H1 (cell line): Measurements from ENCODE around the gene BRINP3. TPM values are rescaled to one million over a fixed set of nuclear protein-coding genes. Genes with fewer than 3 reads are reported as not detected.
"Not testable (repeated sequence)": the region's sequence is repeated elsewhere in the genome, so short reads cannot be mapped to it uniquely, and the experiment has no call there.

ENCODE experiments used
- CTCF ChIA-PET: fragments of 300-600 bp; sonication (Branson Sonifier 250); formaldehyde crosslinking; loops from one replicate; lab custom pipeline; 2021; ENCODE audit not compliant: partially characterized antibody; lab: Charles Lee
- POLR2A ChIA-PET: fragments of 300-600 bp; sonication (Branson Sonifier 250); formaldehyde crosslinking; loops from one replicate; lab custom pipeline; 2021; ENCODE audit warnings: inconsistent platforms; ENCODE audit not compliant: partially characterized antibody; lab: Charles Lee
- DNase-seq, 2 experiments: peaks; one replicate each; pipeline versions ENCODE4 v3.0.0 to v3.0.0-alpha.2; 2010 to 2022; ENCODE audit warnings: low spot score in 2 of 2, low read depth in 1 of 2, mixed read lengths in 1 of 2
- FAIRE-seq: peaks from 2 replicates; lab custom pipeline; 2011; peaks lifted over from hg19 to GRCh38; lab: Jason Lieb, UNC
- H2AFZ ChIP-seq: 2 replicates; pipeline ENCODE4 v1.8.1; 2012; ENCODE audit warnings: low read length, inconsistent platforms
- H2AK5ac ChIP-seq: 2 replicates; pipeline ENCODE4 v1.6.1; 2013; ENCODE audit warnings: low read depth, low read length
- H2BK120ac ChIP-seq: replicated peaks from 2 replicates; pipeline ENCODE3; 2013; ENCODE audit warnings: low read depth, low read length, inconsistent platforms
- H2BK12ac ChIP-seq: 2 replicates; pipeline ENCODE4 v1.6.1; 2013; ENCODE audit warnings: low read depth, low read length
- H2BK15ac ChIP-seq: 2 replicates; pipeline ENCODE4 v1.6.1; 2013; ENCODE audit warnings: low read length
- H2BK20ac ChIP-seq: 2 replicates; pipeline ENCODE4 v1.6.1; 2013; ENCODE audit warnings: low read length
- H2BK5ac ChIP-seq: 2 replicates; pipeline ENCODE4 v1.6.1; 2013; ENCODE audit warnings: low read depth, low read length
- H3K14ac ChIP-seq: 2 replicates; pipeline ENCODE4 v1.6.1; 2013; ENCODE audit warnings: inconsistent platforms; ENCODE audit not compliant: insufficient read length
- H3K18ac ChIP-seq: 2 replicates; pipeline ENCODE4 v1.6.1; 2013; ENCODE audit warnings: low read length; ENCODE audit errors: extremely low read depth
- H3K23ac ChIP-seq: 2 replicates; pipeline ENCODE4 v1.6.1; 2013; ENCODE audit warnings: inconsistent platforms; ENCODE audit not compliant: insufficient read length
- H3K23me2 ChIP-seq: 2 replicates; pipeline ENCODE4 v1.6.1; 2013; ENCODE audit warnings: low read depth, low read length
- H3K27ac ChIP-seq: 2 replicates; pipeline ENCODE4 v1.6.1; 2011; ENCODE audit warnings: low read depth, low read length, inconsistent platforms
- H3K27me3 ChIP-seq, 4 experiments: replicated peaks in 1 of 4; 1 replicate in 1 of 4; 2 replicates in 3 of 4; pipeline versions ENCODE4 v1.6.1 to v1.8.1; 2011 to 2013; ENCODE audit warnings: low read length in 3 of 4, mild to moderate bottlenecking in 3 of 4, inconsistent platforms in 2 of 4, mixed read lengths in 2 of 4, moderate library complexity in 1 of 4; ENCODE audit not compliant: control insufficient read depth in 3 of 4, insufficient read depth in 3 of 4; ENCODE audit errors: extremely low read depth in 1 of 4
- H3K36me3 ChIP-seq, 4 experiments: 2 replicates each; pipeline versions ENCODE4 v1.6.1 to v1.8.1; 2011 to 2013; ENCODE audit warnings: mild to moderate bottlenecking in 4 of 4, low read length in 3 of 4, moderate library complexity in 2 of 4, control low read depth in 1 of 4, inconsistent platforms in 1 of 4; ENCODE audit not compliant: insufficient read depth in 4 of 4, control insufficient read depth in 2 of 4
- H3K4ac ChIP-seq: replicated peaks from 2 replicates; pipeline ENCODE3; 2013; ENCODE audit warnings: low read length, low read depth, mixed read lengths, inconsistent platforms; ENCODE audit not compliant: insufficient read length
- H3K4me1 ChIP-seq, 4 experiments: replicated peaks in 1 of 4; 1 replicate in 1 of 4; 2 replicates in 3 of 4; pipeline versions ENCODE4 v1.6.1 to v1.8.1; 2011 to 2013; ENCODE audit warnings: low read length in 3 of 4, inconsistent platforms in 2 of 4, mixed read lengths in 1 of 4; ENCODE audit not compliant: insufficient read depth in 4 of 4, control insufficient read depth in 3 of 4
- H3K4me2 ChIP-seq, 2 experiments: 2 replicates each; pipeline versions ENCODE4 v1.6.1 to v1.8.1; 2011 to 2013; ENCODE audit warnings: low read depth in 2 of 2, low read length in 2 of 2, control low read depth in 1 of 2, inconsistent platforms in 1 of 2, mild to moderate bottlenecking in 1 of 2; ENCODE audit not compliant: insufficient read depth in 1 of 2
- H3K4me3 ChIP-seq, 4 experiments: fragments of 200-600, 300-600 bp in 1 of 4; sonication (generic), shearing (Covaris generic), sonication (Bioruptor Twin) in 1 of 4; 2 replicates each; pipeline versions ENCODE4 v1.5.1 to v1.8.1; 2011 to 2016; ENCODE audit warnings: low read length in 4 of 4, low read depth in 3 of 4, control low read depth in 2 of 4, inconsistent platforms in 2 of 4, mild to moderate bottlenecking in 2 of 4, mixed read lengths in 1 of 4, moderate library complexity in 1 of 4; ENCODE audit not compliant: insufficient read depth in 2 of 4; ENCODE audit errors: extremely low read depth in 1 of 4
- H3K56ac ChIP-seq: replicated peaks from 2 replicates; pipeline ENCODE3; 2013; ENCODE audit warnings: low read depth, mild to moderate bottlenecking, mixed read lengths, low read length, inconsistent platforms; ENCODE audit not compliant: insufficient read length
- H3K79me1 ChIP-seq: 2 replicates; pipeline ENCODE4 v1.6.1; 2013; ENCODE audit warnings: low read depth, low read length, control low read depth
- H3K79me2 ChIP-seq, 2 experiments: 2 replicates each; pipeline versions ENCODE4 v1.6.1 to v1.8.1; 2012 to 2013; ENCODE audit warnings: low read length in 2 of 2, mild to moderate bottlenecking in 2 of 2, inconsistent platforms in 1 of 2; ENCODE audit not compliant: insufficient read depth in 2 of 2, control insufficient read depth in 1 of 2
- H3K9ac ChIP-seq, 4 experiments: replicated peaks in 1 of 4; 1 replicate in 1 of 4; 2 replicates in 3 of 4; pipeline versions ENCODE4 v1.6.1 to v1.8.1; 2011 to 2013; ENCODE audit warnings: low read depth in 3 of 4, low read length in 3 of 4, control low read depth in 2 of 4, mild to moderate bottlenecking in 2 of 4, moderate library complexity in 2 of 4, inconsistent platforms in 1 of 4; ENCODE audit errors: extremely low read depth in 1 of 4
- H3K9me3 ChIP-seq, 2 experiments: 2 replicates each; pipeline versions ENCODE4 v1.6.1 to v1.8.1; 2012 to 2013; ENCODE audit warnings: mild to moderate bottlenecking in 2 of 2, moderate library complexity in 2 of 2, control low read depth in 1 of 2, inconsistent platforms in 1 of 2, low read depth in 1 of 2, low read length in 1 of 2, mixed read lengths in 1 of 2; ENCODE audit not compliant: insufficient read depth in 2 of 2
- H4K20me1 ChIP-seq, 2 experiments: replicated peaks in 1 of 2; 2 replicates each; pipeline versions ENCODE3 to v1.8.1; 2011 to 2013; ENCODE audit warnings: inconsistent platforms in 2 of 2, low read length in 2 of 2, mild to moderate bottlenecking in 1 of 2; ENCODE audit not compliant: insufficient read depth in 2 of 2, control insufficient read depth in 1 of 2
- H4K5ac ChIP-seq: 2 replicates; pipeline ENCODE4 v1.6.1; 2013; ENCODE audit warnings: low read length, low read depth, mixed read lengths, inconsistent platforms; ENCODE audit not compliant: insufficient read length
- H4K8ac ChIP-seq: 2 replicates; pipeline ENCODE4 v1.8.0; 2013; ENCODE audit warnings: mild to moderate bottlenecking, moderate library complexity, low read length, inconsistent platforms; ENCODE audit not compliant: insufficient read depth; ENCODE audit errors: extremely low read depth
- H4K91ac ChIP-seq: replicated peaks from 2 replicates; pipeline ENCODE3; 2013; ENCODE audit warnings: low read length, mixed read lengths, inconsistent platforms; ENCODE audit not compliant: insufficient read length
- CHD1 ChIP-seq: IDR thresholded peaks from 2 replicates; pipeline ENCODE4 v1.6.1; 2012; ENCODE audit warnings: low read depth, low read length, improper control_type of control experiment
- CTBP2 ChIP-seq: IDR thresholded peaks from 2 replicates; pipeline ENCODE4 v1.7.0; 2011; ENCODE audit warnings: borderline replicate concordance, mild to moderate bottlenecking, moderate library complexity, mixed read lengths, low read length; ENCODE audit not compliant: insufficient read depth, insufficient read length
- CTCF ChIP-seq, 3 experiments: IDR thresholded peaks; 1 replicate in 2 of 3; 2 replicates in 1 of 3; pipeline versions ENCODE4 v1.5.1 to v1.6.1; 2011; ENCODE audit warnings: low read length in 3 of 3, mild to moderate bottlenecking in 3 of 3, inconsistent platforms in 2 of 3, low read depth in 1 of 3, moderate library complexity in 1 of 3; ENCODE audit not compliant: insufficient read depth in 1 of 3; ENCODE audit errors: control extremely low read depth in 1 of 3
- HDAC6 ChIP-seq: IDR thresholded peaks from one replicate; pipeline ENCODE4 v1.7.1; 2012; ENCODE audit warnings: low read depth, mild to moderate bottlenecking, inconsistent platforms, low read length, moderate library complexity
- PHF8 ChIP-seq: fragments of 200-600 bp; sonication (generic); conservative IDR thresholded peaks from 2 replicates; pipeline ENCODE4 v1.7.1; 2012; ENCODE audit warnings: low read depth, mild to moderate bottlenecking, inconsistent platforms, low read length, moderate library complexity
- POLR2AphosphoS5 ChIP-seq: IDR thresholded peaks from 2 replicates; pipeline ENCODE4 v1.6.1; 2011; ENCODE audit warnings: low read depth, low read length
- TEAD4 ChIP-seq: IDR thresholded peaks from 2 replicates; pipeline ENCODE4 v1.6.1; 2012; ENCODE audit warnings: low read depth, low read length, inconsistent platforms, mixed read lengths
- USF2 ChIP-seq: IDR thresholded peaks from 2 replicates; pipeline ENCODE4 v1.6.1; 2011; ENCODE audit warnings: low read length, improper control_type of control experiment
- WGBS, 2 experiments: shearing (Covaris generic) in 1 of 2; methylation state at CpG; one replicate each; pipeline versions ENCODE4 v1.1.6 to v1.1.7; 2013 to 2015; ENCODE audit warnings: low lambda C conversion rate in 2 of 2, mixed read lengths in 2 of 2, inconsistent platforms in 1 of 2, low coverage in 1 of 2, missing lambda C conversion rate in 1 of 2; ENCODE audit not compliant: insufficient replicate concordance in 2 of 2, insufficient coverage in 1 of 2, insufficient read length in 1 of 2; ENCODE audit errors: extremely low coverage in 1 of 2, missing lambda C conversion rate in 1 of 2; 5-methylcytosine and 5-hydroxymethylcytosine counted together
- polyA plus RNA-seq, 7 experiments: library from polyadenylated mRNA; depleted of rRNA in 3 of 7; stranded (reverse) in 5 of 7; unstranded in 2 of 7; fragments of >200 nt in 5 of 7; fragments of 200-250 nt in 2 of 7; gene quantifications; 1 replicate in 5 of 7; 2 replicates in 1 of 7; 4 replicates in 1 of 7; pipeline versions ENCODE4 v1.2.1 to v1.2.3, GENCODE V29; 2011 to 2013; ENCODE audit warnings: missing spikeins in 2 of 7, mixed read lengths in 2 of 7
- total RNA-seq: library from RNA; stranded (reverse); fragmentation: NEBNext Ultra II Directional; extraction: Animal tissue kit (Norgen Biotek cat#: 25700); gene quantifications from 2 replicates; pipeline ENCODE4 v1.2.1, GENCODE V29; 2021

The BRINP3 gene
- total and polyA plus RNA-seq, 2 of the 8 experiments (the other 6 are each of a cell fraction or from before 2014, with no cell fraction given): not detected

- TF ChIP-seq CTCF (IDR thresholded peaks at IDR 0.05; ENCODE audit: control extremely low read depth in 1 of 3, insufficient read depth in 1 of 3, low read depth in 1 of 3, low read length in 3 of 3) (no peak), TEAD4 (no peak), USF2 (no peak), HDAC6 (no peak), POLR2AphosphoS5 (no peak), PHF8 (no peak), CTBP2 (no peak), CHD1 (no peak)
Measured at GRCh38 chr1:190507357-190507756, 29.7 kb upstream of the BRINP3 start (continued).

- H4K20me1 ChIP-seq, H4K91ac ChIP-seq, H3K27me3 ChIP-seq, FAIRE-seq, H3K18ac ChIP-seq, H2BK5ac ChIP-seq, H3K4me2 ChIP-seq, CTCF ChIA-PET, DNase-seq, H3K9me3 ChIP-seq, POLR2A ChIA-PET, H2BK20ac ChIP-seq, H4K8ac ChIP-seq, H2BK120ac ChIP-seq, H3K56ac ChIP-seq, H3K9ac ChIP-seq, H2BK12ac ChIP-seq, H3K4ac ChIP-seq, H2AK5ac ChIP-seq, H3K23me2 ChIP-seq, H2BK15ac ChIP-seq, H3K27ac ChIP-seq, H3K36me3 ChIP-seq, H3K79me1 ChIP-seq, H3K23ac ChIP-seq, H3K4me1 ChIP-seq, H4K5ac ChIP-seq, H3K79me2 ChIP-seq, H3K4me3 ChIP-seq, H3K14ac ChIP-seq, H2AFZ ChIP-seq: not testable (repeated sequence)
- WGBS, 2 experiments: 84% methylated on average over 3 of the region's 3 CpGs; no CpG with 5 or more reads in 1 of the 2 experiments
Measured at GRCh38 chr1:190504539-190504938, 26.9 kb upstream of the BRINP3 start.
